Mucosa of descending colon (tissue), 3 donors: ENCODE data around the gene KCNB1. TPM values are rescaled to one million over a fixed set of nuclear protein-coding genes. Genes with fewer than 3 reads are reported as not detected.

Experiments
- ATAC-seq: fragments of 200-7000 bp; cut with Tn5 transposase; one replicate; pipeline ENCODE4 v1.9.1; 2020; ENCODE audit warnings: mild to moderate bottlenecking, moderate library complexity
- DNase-seq, 3 donors: peaks; one replicate each; pipeline ENCODE4 v3.0.0-alpha.2; 2020
- H3K36me3 ChIP-seq: fragments of 200-600 bp; one replicate; pipeline ENCODE4 v1.8.0; 2021; ENCODE audit warnings: low read depth, mild to moderate bottlenecking
- H3K4me1 ChIP-seq: fragments of 200-600 bp; one replicate; pipeline ENCODE4 v1.8.0; 2021; ENCODE audit warnings: low read depth, mild to moderate bottlenecking
- H3K4me3 ChIP-seq: fragments of 200-600 bp; one replicate; pipeline ENCODE4 v1.8.0; 2021; ENCODE audit warnings: mild to moderate bottlenecking
- H3K9me3 ChIP-seq: fragments of 200-600 bp; one replicate; pipeline ENCODE4 v1.8.0; 2021; ENCODE audit warnings: mild to moderate bottlenecking
- intact Hi-C, 2 donors: fragments of 100-400 bp; cut with DNase I in 1 of 2; cut with micrococcal nuclease in 1 of 2; formaldehyde crosslinking; loops; one replicate each; pipeline versions ENCODE4 v1.11.0 to v1.11.1; 2022; cut with DNase I, micrococcal nuclease
- total RNA-seq, 3 donors: library from RNA; stranded (reverse); fragmentation: NEBNext Ultra II Directional in 2 of 3; extraction: Animal tissue kit (Norgen Biotek cat#: 25700) in 2 of 3; gene quantifications; one replicate each; pipeline versions ENCODE4 v1.2.1 to v1.2.4, GENCODE V29; 2021 to 2023
- TF ChIP-seq, protein P1 (sequence below): fragments of 200-600 bp; IDR thresholded peaks from one replicate; pipeline ENCODE4 v1.8.0; 2022; ENCODE audit warnings: antibody characterized with exemption, mild to moderate bottlenecking
- donor health status: DM: no; HTN: no; CAD: no; lungs with moderate emphysema.
- donor health status: DM: no; HTN: no; CAD: no.
- donor health status: DM: no; HTN: yes; CAD: no.

Gene KCNB1
- total RNA-seq, 3 donors from 2014 or later: 0.46 to 14.6 (median 2.3) TPM

- TF ChIP-seq, protein P1, sequence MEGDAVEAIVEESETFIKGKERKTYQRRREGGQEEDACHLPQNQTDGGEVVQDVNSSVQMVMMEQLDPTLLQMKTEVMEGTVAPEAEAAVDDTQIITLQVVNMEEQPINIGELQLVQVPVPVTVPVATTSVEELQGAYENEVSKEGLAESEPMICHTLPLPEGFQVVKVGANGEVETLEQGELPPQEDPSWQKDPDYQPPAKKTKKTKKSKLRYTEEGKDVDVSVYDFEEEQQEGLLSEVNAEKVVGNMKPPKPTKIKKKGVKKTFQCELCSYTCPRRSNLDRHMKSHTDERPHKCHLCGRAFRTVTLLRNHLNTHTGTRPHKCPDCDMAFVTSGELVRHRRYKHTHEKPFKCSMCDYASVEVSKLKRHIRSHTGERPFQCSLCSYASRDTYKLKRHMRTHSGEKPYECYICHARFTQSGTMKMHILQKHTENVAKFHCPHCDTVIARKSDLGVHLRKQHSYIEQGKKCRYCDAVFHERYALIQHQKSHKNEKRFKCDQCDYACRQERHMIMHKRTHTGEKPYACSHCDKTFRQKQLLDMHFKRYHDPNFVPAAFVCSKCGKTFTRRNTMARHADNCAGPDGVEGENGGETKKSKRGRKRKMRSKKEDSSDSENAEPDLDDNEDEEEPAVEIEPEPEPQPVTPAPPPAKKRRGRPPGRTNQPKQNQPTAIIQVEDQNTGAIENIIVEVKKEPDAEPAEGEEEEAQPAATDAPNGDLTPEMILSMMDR: no peak
- no peaks in the 10 kb centered on the region for H3K9me3 ChIP-seq
- no peaks in the 10 kb centered on the region for H3K4me1 ChIP-seq
- intact Hi-C loops: no loop called here
- no peaks in the 10 kb centered on the region for H3K36me3 ChIP-seq
- ATAC-seq (no peak), DNase-seq (no peak)
- H3K4me3 ChIP-seq: no peak overlapping the region
Measured at GRCh38 chr20:49516916-49517804, 34.7 kb upstream of the KCNB1 start.

DNA sequence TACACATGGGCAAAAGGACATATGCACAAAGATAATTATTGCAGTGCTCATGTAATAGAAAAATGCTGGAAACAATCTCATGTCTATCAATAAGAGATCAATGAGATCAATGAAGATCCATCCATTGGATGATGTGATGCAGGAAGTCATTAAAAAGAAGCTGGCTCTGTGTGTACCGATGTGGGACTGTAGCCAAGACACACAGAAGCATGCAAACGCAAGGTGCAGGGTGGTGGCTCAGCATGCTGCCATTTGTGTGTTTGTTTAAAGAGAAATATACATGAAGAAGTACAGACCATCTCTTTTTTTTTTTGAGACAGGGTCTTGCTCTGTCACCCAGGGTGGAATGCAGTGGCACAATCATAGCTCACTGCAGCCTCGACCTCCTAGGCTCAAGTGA, 33.1 kb upstream of the KCNB1 start:
- TF ChIP-seq, protein P1: no peak
- Histone ChIP-seq H3K4me1 (no peaks in the 10 kb centered on the region), H3K36me3 (no peaks in the 10 kb centered on the region), H3K9me3 (no peaks in the 10 kb centered on the region), H3K4me3 (no peak overlapping the region)
- peak; percentile 63 for ATAC-seq
- DNase-seq: peak in 1 of 3 donors; percentile 57
- intact Hi-C loops: no loop called here

DNA sequence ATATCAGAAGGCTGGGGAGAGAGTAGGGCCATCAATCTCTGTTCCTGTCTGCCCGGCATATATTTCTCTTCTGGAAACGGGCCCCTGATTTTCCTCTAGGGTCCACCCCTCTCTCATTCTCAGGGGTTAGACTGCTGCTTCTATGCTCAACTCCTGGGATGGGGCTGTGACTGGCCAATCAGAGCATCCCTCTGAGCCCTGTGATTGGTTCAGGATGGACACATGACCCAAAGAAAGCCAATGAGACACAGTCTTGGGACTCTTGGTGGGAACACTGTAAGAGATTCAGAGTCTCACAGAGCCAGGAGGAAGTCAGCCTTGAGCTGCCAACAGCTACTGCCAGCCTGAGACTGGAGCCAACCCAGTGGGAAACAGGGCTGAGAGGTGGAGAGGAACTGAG, 31.0 kb upstream of the KCNB1 start:
- H3K4me1 ChIP-seq: no peaks in the 10 kb centered on the region
- no peaks in the 10 kb centered on the region for H3K36me3 ChIP-seq
- no peaks in the 10 kb centered on the region for H3K9me3 ChIP-seq
- TF ChIP-seq, protein P1: no peak
- no peak overlapping the region for H3K4me3 ChIP-seq
- intact Hi-C loops: no loop called here
- DNase-seq: no peak
- ATAC-seq: no peak

DNA sequence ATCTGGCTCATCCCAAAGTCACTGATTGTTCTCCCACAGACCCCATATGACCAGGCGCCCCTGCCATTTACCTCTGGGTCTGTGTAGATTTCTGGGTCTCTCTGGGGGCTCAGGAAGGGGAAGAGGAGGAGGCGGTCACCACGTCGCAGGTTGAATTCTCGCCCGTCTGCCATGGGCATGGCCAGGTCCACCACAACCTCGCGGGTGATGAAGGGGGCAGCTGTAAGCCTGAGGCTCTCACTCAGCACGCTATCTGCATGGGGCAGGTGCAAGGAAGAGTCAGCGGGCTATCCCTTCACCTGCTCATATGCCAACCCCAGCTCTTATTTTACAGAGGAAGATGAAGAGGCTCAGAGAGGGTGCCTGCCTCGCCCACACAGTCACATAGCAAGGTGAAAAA, 30.5 kb upstream of the KCNB1 start:
- H3K9me3 ChIP-seq: no peaks in the 10 kb centered on the region
- H3K4me1 ChIP-seq: no peaks in the 10 kb centered on the region
- TF ChIP-seq, protein P1: no peak
- DNase-seq (no peak), ATAC-seq (no peak)
- H3K4me3 ChIP-seq: no peak overlapping the region
- no peaks in the 10 kb centered on the region for H3K36me3 ChIP-seq
- intact Hi-C loops: no loop called here

DNA sequence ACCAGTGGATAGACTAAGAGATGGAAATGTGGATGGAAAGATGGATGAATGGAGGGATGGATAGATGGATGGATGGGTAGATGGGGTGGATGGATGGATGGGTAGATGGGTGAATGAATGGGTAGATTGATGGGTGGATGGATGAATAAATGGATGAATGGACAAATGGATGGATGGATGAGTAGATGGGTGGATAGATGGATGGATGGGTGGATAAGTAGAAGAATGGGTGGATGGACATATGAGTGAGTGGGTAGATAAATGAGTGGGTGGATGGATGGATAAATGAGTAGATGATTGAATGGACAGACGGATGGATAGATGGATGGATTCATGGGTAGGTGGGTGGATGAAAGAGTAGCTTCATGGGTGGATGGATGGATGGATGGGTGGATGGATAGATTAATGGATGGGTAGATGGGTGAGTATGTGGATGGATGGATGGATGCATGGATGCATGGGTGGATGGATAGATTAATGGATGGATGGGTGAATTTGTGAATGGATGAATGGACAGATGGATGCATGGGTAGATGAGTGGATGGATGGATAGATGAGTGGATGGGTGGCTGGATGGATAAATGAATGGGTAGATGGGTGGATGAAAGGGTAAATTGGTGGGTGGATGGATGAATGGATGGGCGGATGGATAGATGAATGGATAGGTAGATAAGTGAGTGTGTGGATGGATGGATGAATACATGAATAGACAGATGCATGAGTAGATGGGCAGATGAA, 29.5 kb upstream of the KCNB1 start:
- Histone ChIP-seq H3K4me1 (no peaks in the 10 kb centered on the region), H3K4me3 (no peak overlapping the region), H3K36me3 (no peaks in the 10 kb centered on the region), H3K9me3 (no peaks in the 10 kb centered on the region)
- intact Hi-C loops: no loop called here
- DNase-seq (no peak), ATAC-seq (no peak)
- TF ChIP-seq, protein P1: no peak
